OCI-LY1 (cell line): ENCODE measurements around the gene HMGA1.
"Not testable (repeated sequence)": the region's sequence is repeated elsewhere in the genome, so short reads cannot be mapped to it uniquely, and the experiment has no call there.

Experiments
- H2AFZ ChIP-seq: fragments of 200-600 bp; sonication (generic), shearing (Covaris generic); 2 replicates; pipeline ENCODE4 v1.6.0; 2014; ENCODE audit warnings: antibody characterized with exemption, mild to moderate bottlenecking, low read length
- H3F3A ChIP-seq: fragments of 200-600 bp; sonication (generic), shearing (Covaris generic); 2 replicates; pipeline ENCODE4 v1.6.0; 2014; ENCODE audit warnings: mild to moderate bottlenecking, antibody characterized with exemption, low read length, moderate library complexity; ENCODE audit not compliant: insufficient read depth
- H3K27ac ChIP-seq: fragments of 200-600 bp; sonication (generic); 2 replicates; pipeline ENCODE4 v1.5.1; 2014; ENCODE audit warnings: low read length, mixed run types, mild to moderate bottlenecking, low read depth; ENCODE audit not compliant: poor library complexity, severe bottlenecking
- H3K27me3 ChIP-seq: fragments of 200-600 bp; sonication (generic); 2 replicates; pipeline ENCODE4 v1.6.0; 2014; ENCODE audit warnings: antibody characterized with exemption, mild to moderate bottlenecking, low read length, moderate library complexity; ENCODE audit not compliant: insufficient read depth
- H3K36me3 ChIP-seq: fragments of 200-600 bp; sonication (generic); 2 replicates; pipeline ENCODE4 v1.6.1; 2014; ENCODE audit warnings: mild to moderate bottlenecking, antibody characterized with exemption, low read length, moderate library complexity, mixed read lengths; ENCODE audit not compliant: insufficient read depth
- H3K4me1 ChIP-seq: fragments of 200-600 bp; sonication (generic); 2 replicates; pipeline ENCODE4 v1.5.1; 2014; ENCODE audit warnings: mild to moderate bottlenecking, low read length, moderate library complexity; ENCODE audit not compliant: insufficient read depth, severe bottlenecking
- H3K4me2 ChIP-seq: fragments of 200-600 bp; sonication (generic), shearing (Covaris generic); 2 replicates; pipeline ENCODE4 v1.6.1; 2014; ENCODE audit warnings: low read length
- H3K4me3 ChIP-seq: fragments of 200-600 bp; sonication (generic); 2 replicates; pipeline ENCODE4 v1.5.1; 2014; ENCODE audit warnings: low read length, low read depth, mild to moderate bottlenecking, mixed read lengths; ENCODE audit not compliant: poor library complexity, severe bottlenecking
- H3K79me2 ChIP-seq: fragments of 200-600 bp; shearing (Covaris generic); 2 replicates; pipeline ENCODE4 v1.6.1; 2016; ENCODE audit warnings: mixed run types, low read length, mixed read lengths; ENCODE audit not compliant: insufficient read depth
- H3K9ac ChIP-seq: fragments of 200-600 bp; sonication (generic), shearing (Covaris generic); 2 replicates; pipeline ENCODE4 v1.6.1; 2014; ENCODE audit warnings: mild to moderate bottlenecking, low read length, mixed read lengths
- H3K9me2 ChIP-seq: fragments of 200-600 bp; sonication (generic), shearing (Covaris generic); 2 replicates; pipeline ENCODE4 v1.6.1; 2014; ENCODE audit warnings: low read depth, mild to moderate bottlenecking, low read length, mixed read lengths
- H3K9me3 ChIP-seq: fragments of 200-600 bp; shearing (Covaris generic); 2 replicates; pipeline ENCODE4 v1.6.1; 2014; ENCODE audit warnings: low read length, mixed read lengths
- H4K20me1 ChIP-seq: fragments of 200-600 bp; sonication (generic), shearing (Covaris generic); 2 replicates; pipeline ENCODE4 v1.6.0; 2016; ENCODE audit warnings: mild to moderate bottlenecking, low read length; ENCODE audit not compliant: insufficient read depth
- CTCF ChIP-seq: fragments of 200-600 bp; sonication (generic), shearing (Covaris generic); IDR thresholded peaks from 2 replicates; pipeline ENCODE4 v1.5.1; 2017; ENCODE audit warnings: mild to moderate bottlenecking, antibody characterized with exemption, low read length, moderate library complexity, mixed read lengths
- EZH2 ChIP-seq: fragments of 200-600 bp; sonication (generic), shearing (Covaris generic); IDR thresholded peaks from 2 replicates; pipeline ENCODE4 v1.8.0; 2017; ENCODE audit warnings: borderline replicate concordance, mixed run types, mild to moderate bottlenecking, antibody characterized with exemption, low read length, moderate library complexity, mixed read lengths

The HMGA1 gene

GRCh38 chr6:34248198-34248726, 11.6 kb downstream of the HMGA1 start:
- Histone ChIP-seq H3K36me3 (peaks cover 16% of the 10 kb centered on the region), H3K4me2 (peak overlapping the region; percentile 98), H3K4me1 (peaks cover 16% of the 10 kb centered on the region), H3K9ac (peak overlapping the region; percentile 78), H3K9me3 (no peaks in the 10 kb centered on the region), H3K27me3 (no peaks in the 10 kb centered on the region), H3K9me2 (no peaks in the 10 kb centered on the region), H4K20me1 (no peaks in the 10 kb centered on the region), H3K79me2 (no peaks in the 10 kb centered on the region), H3K27ac (peak overlapping the region; percentile 69), H3F3A (peaks cover 7% of the 10 kb centered on the region; the same call in 1 of the 2 replicates), H3K4me3 (peak overlapping the region; percentile 81), H2AFZ (no peak overlapping the region)
- TF ChIP-seq CTCF, result no peak
- no peak for TF ChIP-seq EZH2

GRCh38 chr6:34248727-34249468, 12.2 kb downstream of the HMGA1 start, which contains the start of gene SMIM29:
TSS of gene SMIM29 (minus strand) at chr6:34249006. CDS start at chr6:34247791, 1,215 bp downstream.
- Histone ChIP-seq H3K9ac (peak within 1 kb of the TSS; percentile 78), H3K4me2 (peak within 1 kb of the TSS; percentile 98), H3K9me2 (no peaks in the 10 kb centered on the region), H3K27me3 (no peaks in the 10 kb centered on the region), H3K4me1 (peaks cover 16% of the 10 kb centered on the region), H3K9me3 (no peaks in the 10 kb centered on the region), H3K27ac (peak within 1 kb of the TSS; percentile 69), H3K36me3 (peaks cover 10% of the 10 kb centered on the region), H2AFZ (peak within 1 kb of the TSS; percentile 28; the same call in 1 of the 2 replicates), H3F3A (peaks cover 7% of the 10 kb centered on the region; the same call in 1 of the 2 replicates), H3K79me2 (no peaks in the 10 kb centered on the region), H3K4me3 (peak within 1 kb of the TSS; percentile 81), H4K20me1 (no peaks in the 10 kb centered on the region)
- TF ChIP-seq CTCF (peak; percentile 77), EZH2 (no peak)

GRCh38 chr6:34249469-34250261, 13.0 kb downstream of the HMGA1 start:
- no peaks in the 10 kb centered on the region for H3K27me3 ChIP-seq
- H3K9ac ChIP-seq, result peak overlapping the region; percentile 73
- H3K4me3 ChIP-seq, result peak overlapping the region; percentile 81
- no peaks in the 10 kb centered on the region for H3K79me2 ChIP-seq
- H2AFZ ChIP-seq, result peak overlapping the region; percentile 28; the same call in 1 of the 2 replicates
- no peak for TF ChIP-seq CTCF
- TF ChIP-seq EZH2, result no peak
- H3K4me2 ChIP-seq, result peak overlapping the region; percentile 98
- no peaks in the 10 kb centered on the region for H4K20me1 ChIP-seq
- H3K4me1 ChIP-seq, result peaks cover 16% of the 10 kb centered on the region
- H3F3A ChIP-seq, result peaks cover 3% of the 10 kb centered on the region; the same call in 1 of the 2 replicates
- H3K9me2 ChIP-seq, result no peaks in the 10 kb centered on the region
- H3K9me3 ChIP-seq, result no peaks in the 10 kb centered on the region
- no peak overlapping the region for H3K27ac ChIP-seq
- peaks cover 2% of the 10 kb centered on the region for H3K36me3 ChIP-seq

- not testable (repeated sequence) for H3K4me3 ChIP-seq, H3K4me2 ChIP-seq, H3K9me3 ChIP-seq, H2AFZ ChIP-seq, H3K27me3 ChIP-seq, H3K9me2 ChIP-seq, H3K79me2 ChIP-seq, H3K27ac ChIP-seq, H3K9ac ChIP-seq, H3K36me3 ChIP-seq, H4K20me1 ChIP-seq, H3F3A ChIP-seq
- peaks cover 16% of the 10 kb centered on the region for H3K4me1 ChIP-seq
These were observed 15.7 kb downstream of the HMGA1 start for GRCh38 chr6:34252395-34252794.
